ENCODE data around the gene COL25A1. TPM values are rescaled to one million over a fixed set of nuclear protein-coding genes. Genes with fewer than 3 reads are reported as not detected.

The COL25A1 gene
- total RNA-seq, 1 experiment from 2014 or later = 8.8 TPM

- H3K27ac ChIP-seq (ENCODE audit: low read depth, low read length, poor library complexity, severe bottlenecking) = no peak overlapping the region
- H3K36me3 ChIP-seq (ENCODE audit: insufficient read depth, low read length, poor library complexity, severe bottlenecking) = no peaks in the 10 kb centered on the region
- H3K4me1 ChIP-seq (ENCODE audit: insufficient read depth, low read length, poor library complexity, severe bottlenecking) = peaks cover 78% of the 10 kb centered on the region
- no peaks in the 10 kb centered on the region for H3K9me3 ChIP-seq (ENCODE audit: low read depth, low read length, poor library complexity, severe bottlenecking)
- BruUV-seq (replicated peaks) = no TSS peak
- no peak for DNase-seq (ENCODE audit: low spot score)
- intact Hi-C loops (cut with micrococcal nuclease; ENCODE audit: unreplicated experiment) = no loop called here
- POLR2A ChIA-PET (ENCODE audit: low non-redundant PET) = interaction anchor here (0.6 kb wide), 1 partner anchor 1459 kb away, joined by 11 read pairs; no protein-coding TSS in a partner anchor
- no peaks in the 10 kb centered on the region for H3K27me3 ChIP-seq (replicated peaks; ENCODE audit: insufficient read depth, low read depth, low read length, poor library complexity)
- TF ChIP-seq EZH2 (IDR thresholded peaks at IDR 0.05; ENCODE audit: borderline replicate concordance, low read depth, low read length, poor library complexity, severe bottlenecking) (no peak), CTCF (conservative IDR thresholded peaks at IDR 0.05; ENCODE audit: low read depth, low read length) (no peak)
- CTCF ChIA-PET = no interaction called here
- no peak overlapping the region for H3K4me3 ChIP-seq (ENCODE audit: low read depth, low read length, poor library complexity, severe bottlenecking)
These were observed 417.2 kb downstream of the COL25A1 start for GRCh38 chr4:108885211-108885610.

- POLR2A ChIA-PET (ENCODE audit: low non-redundant PET) = interaction anchor here (0.6 kb wide), 1 partner anchor 1460 kb away, joined by 11 read pairs; no protein-coding TSS in a partner anchor
- H3K4me1 ChIP-seq (ENCODE audit: insufficient read depth, low read length, poor library complexity, severe bottlenecking) = peaks cover 72% of the 10 kb centered on the region
These were observed 417.9 kb downstream of the COL25A1 start for GRCh38 chr4:108884596-108884995.

GRCh38 chr4:108881986-108882385, 420.5 kb downstream of the COL25A1 start:
- POLR2A ChIA-PET (ENCODE audit: low non-redundant PET) = interaction anchor here (0.7 kb wide), 1 partner anchor 38 kb away, joined by 3 read pairs; no protein-coding TSS in a partner anchor
- intact Hi-C loops (cut with micrococcal nuclease; ENCODE audit: unreplicated experiment) = loop anchor here (5.0 kb wide), 1 partner anchor 420 kb away; the partner anchor contains the start of gene COL25A1
- H3K27me3 ChIP-seq (replicated peaks; ENCODE audit: insufficient read depth, low read depth, low read length, poor library complexity) = no peaks in the 10 kb centered on the region
- H3K27ac ChIP-seq (ENCODE audit: low read depth, low read length, poor library complexity, severe bottlenecking) = peak overlapping the region; percentile 73
- no peaks in the 10 kb centered on the region for H3K36me3 ChIP-seq (ENCODE audit: insufficient read depth, low read length, poor library complexity, severe bottlenecking)
- no peak overlapping the region for H3K4me3 ChIP-seq (ENCODE audit: low read depth, low read length, poor library complexity, severe bottlenecking)
- no TSS peak for BruUV-seq (replicated peaks)
- no peaks in the 10 kb centered on the region for H3K9me3 ChIP-seq (ENCODE audit: low read depth, low read length, poor library complexity, severe bottlenecking)
- peaks cover 80% of the 10 kb centered on the region for H3K4me1 ChIP-seq (ENCODE audit: insufficient read depth, low read length, poor library complexity, severe bottlenecking)
- TF ChIP-seq CTCF (conservative IDR thresholded peaks at IDR 0.05; ENCODE audit: low read depth, low read length) (no peak), EZH2 (IDR thresholded peaks at IDR 0.05; ENCODE audit: borderline replicate concordance, low read depth, low read length, poor library complexity, severe bottlenecking) (no peak)
- no peak for DNase-seq (ENCODE audit: low spot score)
- CTCF ChIA-PET = no interaction called here

More at GRCh38 chr4:108884596-108884995, 417.9 kb downstream of the COL25A1 start:
- Histone ChIP-seq H3K4me3 (ENCODE audit: low read depth, low read length, poor library complexity, severe bottlenecking) (no peak overlapping the region), H3K27me3 (replicated peaks; ENCODE audit: insufficient read depth, low read depth, low read length, poor library complexity) (no peaks in the 10 kb centered on the region), H3K36me3 (ENCODE audit: insufficient read depth, low read length, poor library complexity, severe bottlenecking) (no peaks in the 10 kb centered on the region), H3K9me3 (ENCODE audit: low read depth, low read length, poor library complexity, severe bottlenecking) (no peaks in the 10 kb centered on the region), H3K27ac (ENCODE audit: low read depth, low read length, poor library complexity, severe bottlenecking) (no peak overlapping the region)
- CTCF ChIA-PET = no interaction called here
- no TSS peak for BruUV-seq (replicated peaks)
- intact Hi-C loops (cut with micrococcal nuclease; ENCODE audit: unreplicated experiment) = loop anchor here (5.0 kb wide), 1 partner anchor 418 kb away; the partner anchor contains the start of gene COL25A1
- no peak for TF ChIP-seq EZH2 (IDR thresholded peaks at IDR 0.05; ENCODE audit: borderline replicate concordance, low read depth, low read length, poor library complexity, severe bottlenecking)
- TF ChIP-seq CTCF (conservative IDR thresholded peaks at IDR 0.05; ENCODE audit: low read depth, low read length) = no peak
- no peak for DNase-seq (ENCODE audit: low spot score)
